Ishikawa (cell line): ENCODE results near the gene RAD23B.

ENCODE experiments used
- CEBPB ChIP-seq: IDR thresholded peaks from 2 replicates; pipeline ENCODE4 v1.6.1; 2012
- CREB1 ChIP-seq: IDR thresholded peaks from 2 replicates; pipeline ENCODE4 v1.6.1; 2012; ENCODE audit warnings: low read depth
- EGR1 ChIP-seq: IDR thresholded peaks from 2 replicates; pipeline ENCODE4 v1.6.1; 2012
- EP300 ChIP-seq: IDR thresholded peaks from 2 replicates; pipeline ENCODE4 v1.6.1; 2012; ENCODE audit warnings: borderline replicate concordance
- FOXM1 ChIP-seq: IDR thresholded peaks from 2 replicates; pipeline ENCODE4 v1.6.1; 2012; ENCODE audit warnings: low read depth, borderline replicate concordance
- NFIC ChIP-seq: IDR thresholded peaks from 2 replicates; pipeline ENCODE4 v1.6.1; 2012
- RAD21 ChIP-seq: IDR thresholded peaks from 2 replicates; pipeline ENCODE4 v1.6.1; 2012; ENCODE audit warnings: low read depth
- TAF1 ChIP-seq: IDR thresholded peaks from 2 replicates; pipeline ENCODE4 v1.6.1; 2012; ENCODE audit warnings: low read depth, mild to moderate bottlenecking
- TCF12 ChIP-seq: IDR thresholded peaks from 2 replicates; pipeline ENCODE4 v1.6.1; 2012; ENCODE audit warnings: low read depth
- TEAD4 ChIP-seq: IDR thresholded peaks from 2 replicates; pipeline ENCODE4 v1.6.1; 2012
- YY1 ChIP-seq: IDR thresholded peaks from 2 replicates; pipeline ENCODE4 v1.6.1; 2012; ENCODE audit warnings: low read depth
- ZBTB7A ChIP-seq: IDR thresholded peaks from 2 replicates; pipeline ENCODE4 v1.6.1; 2012; ENCODE audit warnings: low read depth
- TF ChIP-seq, protein P1 (sequence below): IDR thresholded peaks from 2 replicates; pipeline ENCODE4 v1.6.1; 2012
- TF ChIP-seq, protein P2 (sequence below): IDR thresholded peaks from 2 replicates; pipeline ENCODE4 v1.6.1; 2012
- TF ChIP-seq, protein P3 (sequence below): IDR thresholded peaks from 2 replicates; pipeline ENCODE4 v1.6.1; 2012; ENCODE audit warnings: low read depth, mild to moderate bottlenecking

RAD23B gene

DNA sequence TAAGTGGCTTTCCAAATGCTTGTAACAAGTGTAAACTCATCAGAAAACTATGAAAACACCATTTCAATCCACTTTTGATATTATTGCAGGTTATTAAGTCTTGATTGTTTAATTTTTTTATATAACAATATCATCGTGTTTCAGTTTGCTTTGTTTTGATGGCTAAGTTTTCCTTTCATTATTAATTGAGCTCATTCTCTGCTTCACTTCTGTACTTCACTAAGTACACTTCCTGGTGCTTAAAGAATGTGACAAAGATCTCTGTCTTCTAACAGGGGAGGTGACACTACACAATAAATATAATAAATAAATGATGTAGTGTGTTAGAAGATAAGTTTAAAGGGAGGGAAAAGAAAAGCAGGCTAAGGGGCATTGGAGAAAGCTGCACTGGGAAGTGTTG is 13.0 kb upstream of the RAD23B start:
- TF ChIP-seq CREB1 (no peak), NFIC (no peak), TCF12 (no peak), EGR1 (no peak), CEBPB (no peak)
- TF ChIP-seq, protein P1, sequence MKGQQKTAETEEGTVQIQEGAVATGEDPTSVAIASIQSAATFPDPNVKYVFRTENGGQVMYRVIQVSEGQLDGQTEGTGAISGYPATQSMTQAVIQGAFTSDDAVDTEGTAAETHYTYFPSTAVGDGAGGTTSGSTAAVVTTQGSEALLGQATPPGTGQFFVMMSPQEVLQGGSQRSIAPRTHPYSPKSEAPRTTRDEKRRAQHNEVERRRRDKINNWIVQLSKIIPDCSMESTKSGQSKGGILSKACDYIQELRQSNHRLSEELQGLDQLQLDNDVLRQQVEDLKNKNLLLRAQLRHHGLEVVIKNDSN, result no peak

- TF ChIP-seq RAD21 (no peak), YY1 (no peak), CREB1 (no peak), TEAD4 (no peak), CEBPB (no peak), EP300 (no peak), TAF1 (no peak), TCF12 (no peak), ZBTB7A (no peak), NFIC (no peak)
- TF ChIP-seq, protein P1, result no peak
- TF ChIP-seq, protein P2, sequence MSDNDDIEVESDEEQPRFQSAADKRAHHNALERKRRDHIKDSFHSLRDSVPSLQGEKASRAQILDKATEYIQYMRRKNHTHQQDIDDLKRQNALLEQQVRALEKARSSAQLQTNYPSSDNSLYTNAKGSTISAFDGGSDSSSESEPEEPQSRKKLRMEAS, result no peak
Observed at GRCh38 chr9:107270580-107270979, 12.5 kb upstream of the RAD23B start.

GRCh38 chr9:107273634-107274033 is 9.4 kb upstream of the RAD23B start:
- no peak for TF ChIP-seq TEAD4
- no peak for TF ChIP-seq YY1
- TF ChIP-seq EP300, result no peak
- TF ChIP-seq EGR1, result no peak
- TF ChIP-seq RAD21, result no peak
- no peak for TF ChIP-seq CREB1
- TF ChIP-seq, protein P1, result no peak

- no peak for TF ChIP-seq FOXM1
- TF ChIP-seq TCF12, result no peak
- TF ChIP-seq TAF1, result no peak
- TF ChIP-seq, protein P2, result no peak
- TF ChIP-seq EP300, result no peak
- TF ChIP-seq, protein P3, sequence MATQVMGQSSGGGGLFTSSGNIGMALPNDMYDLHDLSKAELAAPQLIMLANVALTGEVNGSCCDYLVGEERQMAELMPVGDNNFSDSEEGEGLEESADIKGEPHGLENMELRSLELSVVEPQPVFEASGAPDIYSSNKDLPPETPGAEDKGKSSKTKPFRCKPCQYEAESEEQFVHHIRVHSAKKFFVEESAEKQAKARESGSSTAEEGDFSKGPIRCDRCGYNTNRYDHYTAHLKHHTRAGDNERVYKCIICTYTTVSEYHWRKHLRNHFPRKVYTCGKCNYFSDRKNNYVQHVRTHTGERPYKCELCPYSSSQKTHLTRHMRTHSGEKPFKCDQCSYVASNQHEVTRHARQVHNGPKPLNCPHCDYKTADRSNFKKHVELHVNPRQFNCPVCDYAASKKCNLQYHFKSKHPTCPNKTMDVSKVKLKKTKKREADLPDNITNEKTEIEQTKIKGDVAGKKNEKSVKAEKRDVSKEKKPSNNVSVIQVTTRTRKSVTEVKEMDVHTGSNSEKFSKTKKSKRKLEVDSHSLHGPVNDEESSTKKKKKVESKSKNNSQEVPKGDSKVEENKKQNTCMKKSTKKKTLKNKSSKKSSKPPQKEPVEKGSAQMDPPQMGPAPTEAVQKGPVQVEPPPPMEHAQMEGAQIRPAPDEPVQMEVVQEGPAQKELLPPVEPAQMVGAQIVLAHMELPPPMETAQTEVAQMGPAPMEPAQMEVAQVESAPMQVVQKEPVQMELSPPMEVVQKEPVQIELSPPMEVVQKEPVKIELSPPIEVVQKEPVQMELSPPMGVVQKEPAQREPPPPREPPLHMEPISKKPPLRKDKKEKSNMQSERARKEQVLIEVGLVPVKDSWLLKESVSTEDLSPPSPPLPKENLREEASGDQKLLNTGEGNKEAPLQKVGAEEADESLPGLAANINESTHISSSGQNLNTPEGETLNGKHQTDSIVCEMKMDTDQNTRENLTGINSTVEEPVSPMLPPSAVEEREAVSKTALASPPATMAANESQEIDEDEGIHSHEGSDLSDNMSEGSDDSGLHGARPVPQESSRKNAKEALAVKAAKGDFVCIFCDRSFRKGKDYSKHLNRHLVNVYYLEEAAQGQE, result no peak
- no peak for TF ChIP-seq ZBTB7A
- TF ChIP-seq CEBPB, result no peak
- TF ChIP-seq CREB1, result no peak
- no peak for TF ChIP-seq TEAD4
- TF ChIP-seq YY1, result no peak
- no peak for TF ChIP-seq EGR1
- no peak for TF ChIP-seq RAD21
Observed at GRCh38 chr9:107274096-107274495, 9.0 kb upstream of the RAD23B start.

- TF ChIP-seq, protein P2, result no peak
- TF ChIP-seq FOXM1, result no peak
- TF ChIP-seq, protein P1, result no peak
- TF ChIP-seq NFIC, result no peak
- no peak for TF ChIP-seq TAF1
- TF ChIP-seq CREB1, result no peak
- TF ChIP-seq RAD21, result no peak
- TF ChIP-seq, protein P3, result no peak
- no peak for TF ChIP-seq EP300
- TF ChIP-seq EGR1, result no peak
- no peak for TF ChIP-seq CEBPB
- no peak for TF ChIP-seq TEAD4
- no peak for TF ChIP-seq YY1
- no peak for TF ChIP-seq TCF12
- no peak for TF ChIP-seq ZBTB7A
Observed at GRCh38 chr9:107274953-107275422, 8.1 kb upstream of the RAD23B start.
